Psoas muscle (tissue), 8 donors: ENCODE measurements around the gene NLGN1. TPM values are rescaled to one million over a fixed set of nuclear protein-coding genes. Genes with fewer than 3 reads are reported as not detected.
"Not testable (repeated sequence)": the region's sequence is repeated elsewhere in the genome, so short reads cannot be mapped to it uniquely, and the experiment has no call there.

Experiments
- ATAC-seq, 4 donors: fragments of 200-7000 bp; cut with Tn5 transposase; one replicate each; pipeline ENCODE4 v1.9.1; 2020; ENCODE audit warnings: moderate library complexity in 3 of 4, mild to moderate bottlenecking in 2 of 4
- DNase-seq, 2 donors: peaks; one replicate each; pipeline ENCODE4 v3.0.0-alpha.2; 2020
- H3K27ac ChIP-seq: fragments of 200-600 bp; one replicate; pipeline ENCODE4 v1.8.0; 2022
- H3K27me3 ChIP-seq, 3 donors: fragments of 200-600 bp in 1 of 3; one replicate each; pipeline versions ENCODE4 v1.6.1 to v1.8.0; 2013 to 2022; ENCODE audit warnings: low read length in 2 of 3, mild to moderate bottlenecking in 2 of 3, moderate library complexity in 1 of 3; ENCODE audit not compliant: insufficient read depth in 3 of 3
- H3K36me3 ChIP-seq, 2 donors: fragments of 200-600 bp in 1 of 2; one replicate each; pipeline versions ENCODE4 v1.6.1 to v1.8.0; 2013 to 2022; ENCODE audit warnings: low read depth in 1 of 2, mild to moderate bottlenecking in 1 of 2, moderate library complexity in 1 of 2; ENCODE audit not compliant: insufficient read depth in 1 of 2
- H3K4me1 ChIP-seq: fragments of 200-600 bp; one replicate; pipeline ENCODE4 v1.8.0; 2022
- H3K4me3 ChIP-seq: fragments of 200-600 bp; one replicate; pipeline ENCODE4 v1.8.0; 2022; ENCODE audit warnings: mild to moderate bottlenecking
- H3K9me3 ChIP-seq: fragments of 200-600 bp; one replicate; pipeline ENCODE4 v1.8.0; 2022
- CTCF ChIP-seq: fragments of 200-600 bp; IDR thresholded peaks from one replicate; pipeline ENCODE4 v1.8.0; 2022; ENCODE audit warnings: antibody characterized with exemption
- WGBS, 3 donors: extraction: QIAGEN DNeasy Blood & Tissue Kit; methylation state at CpG; one replicate each; pipeline versions ENCODE4 v1.1.6 to v1.1.7; 2013; 5-methylcytosine and 5-hydroxymethylcytosine counted together
- intact Hi-C, 2 donors: fragments of 100-400 bp; cut with DNase I; formaldehyde crosslinking; loops; one replicate each; pipeline versions ENCODE4 v1.11.0 to v1.14.2; 2022
- polyA plus RNA-seq, 3 donors: library from polyadenylated mRNA; stranded (reverse); fragments of 200-250 nt; gene quantifications; one replicate each; pipeline ENCODE4 v1.2.3, GENCODE V29; 2013
- total RNA-seq, 4 donors: library from RNA; stranded (reverse); fragmentation: NEBNext Ultra II Directional in 2 of 4; extraction: Animal tissue kit (Norgen Biotek cat#: 25700) in 2 of 4; gene quantifications; one replicate each; pipeline versions ENCODE4 v1.2.1 to v1.2.4, GENCODE V29; 2021 to 2023
- donor health status: healthy with polysubstance abuse.
- donor health status: DM: no; HTN: no; CAD: no; lungs with moderate emphysema.
- donor health status: Bipolar disorder and iron deficiency.
- donor health status: healthy.
- donor health status: DM: yes; HTN: yes; CAD: no.
- donor health status: DM: no; HTN: no; CAD: no.
- donor health status: DM: no; HTN: no; CAD: no.
- donor health status: DM: yes; HTN: yes; CAD: no.

The NLGN1 gene
- total and polyA plus RNA-seq, 7 donors, result 0.04 to 1.0 (median 0.54) TPM

GRCh38 chr3:173380681-173381080 is 16.9 kb upstream of the NLGN1 start:
- H3K36me3 ChIP-seq, result no peaks in the 10 kb centered on the region
- no peak overlapping the region for H3K27ac ChIP-seq
- H3K9me3 ChIP-seq, result no peaks in the 10 kb centered on the region
- no peaks in the 10 kb centered on the region for H3K4me1 ChIP-seq
- H3K27me3 ChIP-seq, result peaks cover 0 to 2% (median 0%) of the 10 kb centered on the region in 3 donors
- no peak for TF ChIP-seq CTCF
- DNase-seq, result no peak
- no peak overlapping the region for H3K4me3 ChIP-seq
- no peak for ATAC-seq
- whole genome bisulfite sequencing, 3 donors, result 89 to 93% (median 90%) methylated on average over 3 of the region's 3 CpGs
- intact Hi-C loops, result no loop called here

GRCh38 chr3:173381936-173382335 is 15.6 kb upstream of the NLGN1 start:
- 78 to 82% (median 79%) methylated on average over 5 of the region's 5 CpGs for WGBS, 3 donors
- H3K27ac ChIP-seq, H3K27me3 ChIP-seq, H3K9me3 ChIP-seq, ATAC-seq, DNase-seq, H3K36me3 ChIP-seq, H3K4me1 ChIP-seq, intact Hi-C loops, H3K4me3 ChIP-seq: not testable (repeated sequence)

DNA sequence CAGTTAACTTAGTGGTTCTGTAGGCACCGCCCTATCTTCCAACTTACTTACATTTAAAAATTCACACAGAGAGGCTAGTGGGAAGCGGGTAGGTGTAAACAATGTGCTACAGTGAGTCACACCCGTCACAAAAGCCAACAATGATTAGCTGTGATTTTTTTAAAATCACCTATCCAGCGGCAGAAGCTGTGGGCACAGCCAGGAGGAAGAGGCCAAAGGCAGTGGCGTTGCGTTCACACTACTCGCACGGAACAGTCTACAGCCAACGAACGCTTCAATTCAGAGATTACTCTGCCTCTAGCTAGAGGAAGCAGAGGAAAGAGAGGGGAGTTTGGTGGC is 2.5 kb upstream of the NLGN1 start:
- ATAC-seq (peak in 3 of 4 donors; percentile 39 to 62 (median 47)), DNase-seq (no peak)
- TF ChIP-seq CTCF, result no peak
- H3K4me3 ChIP-seq, result peak overlapping the region; percentile 73
- H3K27ac ChIP-seq, result peak overlapping the region; percentile 70
- peaks cover 0 to 38% (median 0%) of the 10 kb centered on the region in 3 donors for H3K27me3 ChIP-seq
- peaks cover 11% of the 10 kb centered on the region for H3K4me1 ChIP-seq
- no peaks in the 10 kb centered on the region for H3K9me3 ChIP-seq
- intact Hi-C loops, result no loop called here
- H3K36me3 ChIP-seq, result no peaks in the 10 kb centered on the region
- 2 to 4% (median 3%) methylated on average over 10 of the region's 10 CpGs for WGBS, 3 donors

GRCh38 chr3:173395412-173396181 is 1.9 kb upstream of the NLGN1 start:
- ATAC-seq (peak; percentile 89 to 96 (median 94)), DNase-seq (peak; percentile 88 to 90)
- 0 to 1% (median 1%) methylated on average over 60 to 71 of the region's 71 CpGs for WGBS, 3 donors
- H3K27ac ChIP-seq, result peak overlapping the region; percentile 70
- no peaks in the 10 kb centered on the region for H3K9me3 ChIP-seq
- TF ChIP-seq CTCF, result no peak
- peaks cover 11% of the 10 kb centered on the region for H3K4me1 ChIP-seq
- H3K4me3 ChIP-seq, result peak overlapping the region; percentile 73
- peaks cover 0 to 40% (median 0%) of the 10 kb centered on the region in 3 donors for H3K27me3 ChIP-seq
- no peaks in the 10 kb centered on the region for H3K36me3 ChIP-seq
- intact Hi-C loops, result no loop called here

DNA sequence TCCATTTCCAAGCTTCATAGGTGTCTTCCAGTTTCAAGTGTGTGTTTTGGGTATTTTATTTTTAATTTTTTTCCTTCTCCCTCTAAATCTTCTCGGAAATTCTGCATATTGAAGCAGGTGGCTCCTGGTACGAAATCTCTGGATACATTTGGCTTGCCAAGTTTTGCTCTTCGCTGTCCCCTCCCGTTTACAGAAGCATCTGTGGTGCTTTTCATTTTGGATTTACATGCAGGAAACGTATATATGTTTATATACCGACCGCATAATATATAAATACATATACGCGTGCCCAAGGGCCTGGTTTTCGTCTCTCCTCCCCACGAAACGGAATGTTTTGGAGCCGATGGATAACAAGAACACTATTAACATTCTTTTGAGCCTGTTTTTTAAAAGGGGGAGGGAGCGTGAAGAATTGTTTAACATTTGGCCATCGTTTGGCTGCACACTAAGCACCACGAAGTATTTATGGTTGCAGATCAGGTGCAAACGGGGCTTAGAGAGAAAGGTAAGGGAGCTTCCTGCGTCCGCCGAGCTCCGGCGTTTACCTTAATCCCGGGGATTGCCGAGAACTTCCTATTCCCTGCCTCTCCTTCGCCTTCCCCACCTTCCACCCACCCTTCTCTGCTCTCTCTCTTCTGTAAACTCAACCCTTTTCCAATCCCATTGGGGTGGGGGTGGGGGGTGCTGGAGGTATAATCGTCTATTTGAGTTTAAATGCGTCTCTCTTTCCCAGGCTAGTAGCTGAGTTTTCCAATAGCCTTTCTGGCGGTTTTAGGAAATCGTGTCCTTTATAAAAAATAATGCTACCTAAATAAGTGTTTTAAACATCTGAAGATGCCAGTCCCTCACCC is 1.1 kb upstream of the NLGN1 start:
- peaks cover 0 to 40% (median 0%) of the 10 kb centered on the region in 3 donors for H3K27me3 ChIP-seq
- 0 to 1% (median 1%) methylated on average over 29 of the region's 29 CpGs for WGBS, 3 donors
- intact Hi-C loops, result no loop called here

More for the DNA sequence above, 1.1 kb upstream of the NLGN1 start:
- TF ChIP-seq CTCF, result no peak
- H3K4me1 ChIP-seq, result peaks cover 11% of the 10 kb centered on the region
- no peak for DNase-seq
- peak overlapping the region; percentile 73 for H3K4me3 ChIP-seq
- no peak overlapping the region for H3K27ac ChIP-seq
- no peaks in the 10 kb centered on the region for H3K9me3 ChIP-seq
- no peak for ATAC-seq
- H3K36me3 ChIP-seq, result no peaks in the 10 kb centered on the region
